HG02870 (cell line): ENCODE data around the gene CFLAR.
"Not testable (repeated sequence)": the region's sequence is repeated elsewhere in the genome, so short reads cannot be mapped to it uniquely, and the experiment has no call there.

Experiments
- ATAC-seq: cut with Tn5 transposase; IDR thresholded peaks from one replicate; pipeline ENCODE4 v1.9.1; 2021; ENCODE audit warnings: mild to moderate bottlenecking, moderate library complexity; ENCODE audit not compliant: unreplicated experiment

Gene CFLAR

GRCh38 chr2:201174687-201175086 lies 58.7 kb downstream of the CFLAR start:
- ATAC-seq = no peak

- no peak for ATAC-seq
Measured at GRCh38 chr2:201176081-201176481, 60.1 kb downstream of the CFLAR start.

- no peak for ATAC-seq
Measured at GRCh38 chr2:201180010-201180409, 64.0 kb downstream of the CFLAR start.

- ATAC-seq = no peak
Measured at GRCh38 chr2:201182650-201183364, 66.8 kb downstream of the CFLAR start, which contains the start of gene CASP10. Gene CASP10 (plus strand): TSS chr2:201183141. CDS start chr2:201185778, 2,637 bp downstream.

- ATAC-seq = no peak
Measured at GRCh38 chr2:201183365-201183727, 67.4 kb downstream of the CFLAR start.

- not testable (repeated sequence) for ATAC-seq
Measured at GRCh38 chr2:201183835-201184234, 67.9 kb downstream of the CFLAR start.

GRCh38 chr2:201184248-201184647 lies 68.3 kb downstream of the CFLAR start:
- not testable (repeated sequence) for ATAC-seq

GRCh38 chr2:201185863-201186262 lies 69.9 kb downstream of the CFLAR start:
- ATAC-seq = no peak

GRCh38 chr2:201186982-201187381 lies 71.0 kb downstream of the CFLAR start:
- ATAC-seq = no peak

- no peak for ATAC-seq
Measured at GRCh38 chr2:201188449-201188848, 72.5 kb downstream of the CFLAR start.

- no peak for ATAC-seq
Measured at GRCh38 chr2:201191132-201191875, 75.3 kb downstream of the CFLAR start.

- peak; percentile 97 for ATAC-seq
Measured at GRCh38 chr2:201194097-201194496, 78.1 kb downstream of the CFLAR start.

- no peak for ATAC-seq
Measured at GRCh38 chr2:201195331-201195730, 79.4 kb downstream of the CFLAR start.

GRCh38 chr2:201196003-201196402 lies 80.0 kb downstream of the CFLAR start:
- no peak for ATAC-seq

- ATAC-seq = no peak
Measured at GRCh38 chr2:201196803-201197202, 80.8 kb downstream of the CFLAR start.

- ATAC-seq = no peak
Measured at GRCh38 chr2:201197781-201198180, 81.8 kb downstream of the CFLAR start.

GRCh38 chr2:201199847-201200246 lies 83.9 kb downstream of the CFLAR start:
- no peak for ATAC-seq

- ATAC-seq = no peak
Measured at GRCh38 chr2:201200345-201200744, 84.4 kb downstream of the CFLAR start.

- no peak for ATAC-seq
Measured at GRCh38 chr2:201201371-201201770, 85.4 kb downstream of the CFLAR start.

GRCh38 chr2:201203916-201204654 lies 88.1 kb downstream of the CFLAR start:
- ATAC-seq = no peak

- no peak for ATAC-seq
Measured at GRCh38 chr2:201204655-201205514, 88.9 kb downstream of the CFLAR start.
